Measurements from ENCODE around the gene BCAS3.

BCAS3 gene

DNA sequence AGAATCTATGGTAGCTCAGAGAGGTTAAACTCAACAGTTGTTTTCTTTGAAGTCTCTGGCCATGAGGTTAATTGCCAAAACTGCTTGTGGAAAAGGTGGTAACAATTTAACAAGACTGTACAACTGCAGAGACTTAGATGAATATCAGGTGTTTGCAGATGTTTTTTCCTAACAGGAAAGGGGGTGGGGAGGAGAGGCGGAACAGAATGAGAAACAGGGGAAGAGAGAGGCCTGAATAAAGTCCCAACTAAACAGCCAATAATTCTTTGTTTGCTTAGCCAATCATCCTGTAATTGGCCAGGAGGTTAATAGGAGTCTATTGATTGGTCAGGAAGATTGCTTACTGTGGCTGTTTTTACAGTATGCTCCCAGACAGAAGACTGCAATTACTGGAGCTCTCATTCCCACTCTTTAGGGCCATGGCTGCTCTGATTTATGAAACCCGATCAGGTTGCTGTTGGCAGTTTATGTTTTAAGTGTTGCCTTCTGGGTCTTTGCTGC lies 472.3 kb downstream of the BCAS3 start:
- no peak overlapping the region for H4K8ac ChIP-seq (ENCODE audit: low read depth, low read length)
- H3K56ac ChIP-seq (ENCODE audit: low read length): no peak overlapping the region
- no CpG with 5 or more reads among the region's 2 CpGs for WGBS (ENCODE audit: extremely low coverage, insufficient coverage, low lambda C conversion rate)
- no peak overlapping the region for H3K23ac ChIP-seq (ENCODE audit: low read length)
- H3K18ac ChIP-seq (ENCODE audit: low read length): no peak overlapping the region
- H2BK15ac ChIP-seq (replicated peaks; ENCODE audit: low read depth): no peak overlapping the region
- H4K5ac ChIP-seq (ENCODE audit: low read length): no peak overlapping the region
- H3K4me1 ChIP-seq (ENCODE audit: control insufficient read depth, low read depth, low read length): no peaks in the 10 kb centered on the region
- no peak for DNase-seq
- no peaks in the 10 kb centered on the region for H3K79me2 ChIP-seq (ENCODE audit: control insufficient read depth, insufficient read depth, low read length)
- no peak overlapping the region for H3K9ac ChIP-seq (ENCODE audit: low read length)
- H2BK120ac ChIP-seq (ENCODE audit: low read depth, low read length): no peak overlapping the region
- no peak overlapping the region for H3K4ac ChIP-seq (ENCODE audit: low read depth, low read length)
- no peaks in the 10 kb centered on the region for H3K79me1 ChIP-seq (ENCODE audit: low read length)
- no peak overlapping the region for H2BK5ac ChIP-seq (ENCODE audit: low read length)
- H3K4me3 ChIP-seq (ENCODE audit: low read length): no peak overlapping the region
- H3K36me3 ChIP-seq (ENCODE audit: control insufficient read depth, insufficient read depth, low read length): no peaks in the 10 kb centered on the region
- no peak overlapping the region for H3K27ac ChIP-seq (ENCODE audit: low read depth, low read length)
- no peaks in the 10 kb centered on the region for H3K27me3 ChIP-seq (ENCODE audit: insufficient read depth, low read length, poor library complexity)
- H2AK5ac ChIP-seq (ENCODE audit: low read length): no peak overlapping the region
- H3K4me2 ChIP-seq (ENCODE audit: low read length): no peak overlapping the region

GRCh38 chr17:61150686-61151299 lies 473.1 kb downstream of the BCAS3 start:
- Histone ChIP-seq H3K79me1 (ENCODE audit: low read length) (no peaks in the 10 kb centered on the region), H2BK5ac (ENCODE audit: low read length) (no peak overlapping the region), H2AK5ac (ENCODE audit: low read length) (no peak overlapping the region), H3K23ac (ENCODE audit: low read length) (no peak overlapping the region), H3K27ac (ENCODE audit: low read depth, low read length) (no peak overlapping the region), H2BK15ac (replicated peaks; ENCODE audit: low read depth) (no peak overlapping the region), H3K18ac (ENCODE audit: low read length) (no peak overlapping the region), H4K5ac (ENCODE audit: low read length) (no peak overlapping the region), H3K4me3 (ENCODE audit: low read length) (no peak overlapping the region), H3K27me3 (ENCODE audit: insufficient read depth, low read length, poor library complexity) (no peaks in the 10 kb centered on the region), H2BK120ac (ENCODE audit: low read depth, low read length) (no peak overlapping the region), H3K4me2 (ENCODE audit: low read length) (no peak overlapping the region), H3K79me2 (ENCODE audit: control insufficient read depth, insufficient read depth, low read length) (no peaks in the 10 kb centered on the region), H3K4me1 (ENCODE audit: control insufficient read depth, low read depth, low read length) (no peaks in the 10 kb centered on the region), H3K36me3 (ENCODE audit: control insufficient read depth, insufficient read depth, low read length) (no peaks in the 10 kb centered on the region), H3K4ac (ENCODE audit: low read depth, low read length) (no peak overlapping the region), H3K9ac (ENCODE audit: low read length) (no peak overlapping the region), H3K56ac (ENCODE audit: low read length) (no peak overlapping the region), H4K8ac (ENCODE audit: low read depth, low read length) (no peak overlapping the region)
- WGBS (ENCODE audit: extremely low coverage, insufficient coverage, low lambda C conversion rate): no CpG with 5 or more reads among the region's 3 CpGs
- no peak for DNase-seq

DNA sequence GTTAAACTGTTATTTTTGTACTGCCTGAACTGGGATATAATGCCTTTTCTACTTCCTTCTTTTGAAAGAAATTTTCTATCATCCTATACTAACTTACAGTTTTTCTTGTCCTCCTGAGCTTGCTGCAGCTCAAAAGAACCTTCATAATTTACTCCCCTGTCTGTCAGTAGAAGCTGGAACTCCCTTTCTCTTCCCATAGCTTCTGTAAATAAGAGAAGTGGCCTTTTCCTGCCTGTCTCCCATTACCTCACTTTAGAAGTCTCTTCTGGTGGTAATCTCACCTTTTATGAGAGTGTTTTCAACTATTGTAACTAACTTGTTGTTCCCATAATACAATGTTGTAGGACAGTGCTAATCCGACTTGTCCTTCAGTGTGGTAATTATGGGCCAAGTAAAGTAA lies 475.2 kb downstream of the BCAS3 start:
- Histone ChIP-seq H3K56ac (ENCODE audit: low read length) (no peak overlapping the region), H3K4ac (ENCODE audit: low read depth, low read length) (no peak overlapping the region), H3K23ac (ENCODE audit: low read length) (no peak overlapping the region), H3K36me3 (ENCODE audit: control insufficient read depth, insufficient read depth, low read length) (no peaks in the 10 kb centered on the region), H3K4me1 (ENCODE audit: control insufficient read depth, low read depth, low read length) (no peaks in the 10 kb centered on the region), H4K8ac (ENCODE audit: low read depth, low read length) (no peak overlapping the region), H3K79me1 (ENCODE audit: low read length) (no peaks in the 10 kb centered on the region), H2AK5ac (ENCODE audit: low read length) (no peak overlapping the region), H2BK5ac (ENCODE audit: low read length) (no peak overlapping the region), H3K18ac (ENCODE audit: low read length) (no peak overlapping the region), H2BK120ac (ENCODE audit: low read depth, low read length) (no peak overlapping the region), H4K5ac (ENCODE audit: low read length) (no peak overlapping the region), H3K79me2 (ENCODE audit: control insufficient read depth, insufficient read depth, low read length) (no peaks in the 10 kb centered on the region), H2BK15ac (replicated peaks; ENCODE audit: low read depth) (no peak overlapping the region), H3K27me3 (ENCODE audit: insufficient read depth, low read length, poor library complexity) (no peaks in the 10 kb centered on the region), H3K4me3 (ENCODE audit: low read length) (no peak overlapping the region), H3K4me2 (ENCODE audit: low read length) (no peak overlapping the region), H3K9ac (ENCODE audit: low read length) (no peak overlapping the region), H3K27ac (ENCODE audit: low read depth, low read length) (no peak overlapping the region)
- DNase-seq: no peak
- WGBS (ENCODE audit: extremely low coverage, insufficient coverage, low lambda C conversion rate): no CpG with 5 or more reads among the region's 1 CpG

GRCh38 chr17:61155590-61156237 lies 478.1 kb downstream of the BCAS3 start:
- H3K27me3 ChIP-seq (ENCODE audit: insufficient read depth, low read length, poor library complexity): no peaks in the 10 kb centered on the region
- H3K4me3 ChIP-seq (ENCODE audit: low read length): no peak overlapping the region
- no peak overlapping the region for H3K23ac ChIP-seq (ENCODE audit: low read length)
- no peak overlapping the region for H4K5ac ChIP-seq (ENCODE audit: low read length)
- H3K4me2 ChIP-seq (ENCODE audit: low read length): no peak overlapping the region
- no peaks in the 10 kb centered on the region for H3K36me3 ChIP-seq (ENCODE audit: control insufficient read depth, insufficient read depth, low read length)
- H4K8ac ChIP-seq (ENCODE audit: low read depth, low read length): no peak overlapping the region
- H2BK120ac ChIP-seq (ENCODE audit: low read depth, low read length): no peak overlapping the region
- H3K9ac ChIP-seq (ENCODE audit: low read length): no peak overlapping the region
- no peak overlapping the region for H2AK5ac ChIP-seq (ENCODE audit: low read length)
- DNase-seq: peak; percentile 44
- H3K56ac ChIP-seq (ENCODE audit: low read length): no peak overlapping the region
- no peak overlapping the region for H3K27ac ChIP-seq (ENCODE audit: low read depth, low read length)
- H2BK5ac ChIP-seq (ENCODE audit: low read length): no peak overlapping the region
- peaks cover 3% of the 10 kb centered on the region for H3K4me1 ChIP-seq (ENCODE audit: control insufficient read depth, low read depth, low read length)
- WGBS (ENCODE audit: extremely low coverage, insufficient coverage, low lambda C conversion rate): no CpG with 5 or more reads among the region's 4 CpGs
- H2BK15ac ChIP-seq (replicated peaks; ENCODE audit: low read depth): no peak overlapping the region
- no peaks in the 10 kb centered on the region for H3K79me1 ChIP-seq (ENCODE audit: low read length)
- no peaks in the 10 kb centered on the region for H3K79me2 ChIP-seq (ENCODE audit: control insufficient read depth, insufficient read depth, low read length)
- no peak overlapping the region for H3K18ac ChIP-seq (ENCODE audit: low read length)
- no peak overlapping the region for H3K4ac ChIP-seq (ENCODE audit: low read depth, low read length)

DNA sequence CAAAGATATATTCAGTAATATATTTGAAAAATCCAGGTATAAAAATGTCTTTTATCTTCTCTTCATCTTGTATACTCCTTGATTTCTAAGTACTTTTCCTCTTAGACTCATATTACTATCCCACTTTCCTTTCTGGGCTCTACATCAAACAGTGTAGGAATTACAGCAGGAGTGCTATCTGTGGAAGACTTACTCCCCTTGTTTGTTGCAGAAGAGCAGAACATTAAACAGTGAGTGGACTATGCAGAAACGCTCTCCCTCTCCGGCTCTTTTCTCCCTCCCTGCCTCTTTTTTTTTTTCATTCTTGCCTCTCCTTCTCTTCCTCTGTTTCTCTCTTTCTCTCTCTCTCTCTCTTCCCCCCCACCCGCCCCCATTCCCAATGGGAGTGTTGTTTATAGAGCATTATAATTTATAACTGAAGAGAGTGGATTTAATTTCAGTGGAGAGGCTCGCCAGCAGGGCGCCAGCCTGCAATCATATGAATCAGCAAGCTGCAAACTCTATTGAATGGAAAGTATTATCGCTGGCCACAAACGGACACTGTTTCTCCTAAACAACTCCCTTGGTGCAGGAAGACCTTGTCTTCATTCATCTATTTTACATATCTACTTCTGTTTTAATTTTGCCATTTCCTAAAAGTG lies 479.7 kb downstream of the BCAS3 start:
- Histone ChIP-seq H3K36me3 (ENCODE audit: control insufficient read depth, insufficient read depth, low read length) (no peaks in the 10 kb centered on the region), H3K27me3 (ENCODE audit: insufficient read depth, low read length, poor library complexity) (no peaks in the 10 kb centered on the region), H2BK5ac (ENCODE audit: low read length) (no peak overlapping the region), H4K5ac (ENCODE audit: low read length) (no peak overlapping the region), H3K4me1 (ENCODE audit: control insufficient read depth, low read depth, low read length) (peaks cover 3% of the 10 kb centered on the region), H2BK120ac (ENCODE audit: low read depth, low read length) (no peak overlapping the region), H2BK15ac (replicated peaks; ENCODE audit: low read depth) (no peak overlapping the region), H3K4me3 (ENCODE audit: low read length) (no peak overlapping the region), H3K18ac (ENCODE audit: low read length) (peak overlapping the region; percentile 5), H3K27ac (ENCODE audit: low read depth, low read length) (no peak overlapping the region), H3K79me2 (ENCODE audit: control insufficient read depth, insufficient read depth, low read length) (no peaks in the 10 kb centered on the region), H3K79me1 (ENCODE audit: low read length) (no peaks in the 10 kb centered on the region), H2AK5ac (ENCODE audit: low read length) (no peak overlapping the region), H3K4me2 (ENCODE audit: low read length) (no peak overlapping the region), H3K23ac (ENCODE audit: low read length) (no peak overlapping the region), H3K4ac (ENCODE audit: low read depth, low read length) (peak overlapping the region; percentile 3), H3K56ac (ENCODE audit: low read length) (no peak overlapping the region), H3K9ac (ENCODE audit: low read length) (no peak overlapping the region), H4K8ac (ENCODE audit: low read depth, low read length) (no peak overlapping the region)
- DNase-seq: no peak
- no CpG with 5 or more reads among the region's 7 CpGs for WGBS (ENCODE audit: extremely low coverage, insufficient coverage, low lambda C conversion rate)

Measured in mesendoderm (in vitro differentiated cells).